ENCODE results near the gene ADRA2C. TPM values are rescaled to one million over a fixed set of nuclear protein-coding genes. Genes with fewer than 3 reads are reported as not detected.

Gene ADRA2C
- total RNA-seq, 1 experiment from 2014 or later = 28.1 TPM

DNA sequence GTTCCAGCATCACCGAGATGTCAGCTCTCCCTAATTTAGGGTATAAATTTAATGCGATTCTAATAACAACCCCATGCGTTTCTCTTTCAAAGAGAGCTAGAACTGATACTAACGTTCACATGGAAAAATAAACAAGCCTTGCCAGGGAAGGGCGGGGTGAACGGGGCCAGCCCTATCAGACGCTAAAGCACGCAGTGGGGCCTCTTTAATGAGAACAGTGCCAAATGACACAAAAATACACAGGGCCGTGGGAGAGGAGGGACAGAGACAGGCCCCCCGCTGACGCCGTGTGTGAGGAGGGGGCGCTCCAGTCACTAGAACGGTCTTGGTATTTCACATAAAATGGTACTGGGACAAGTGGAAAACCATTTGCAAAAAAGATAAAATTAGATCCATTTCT lies 21.3 kb upstream of the ADRA2C start:
- RAD21 ChIA-PET (ENCODE audit: low non-redundant PET in 1 of 2, low total read pairs in 2 of 2, uncharacterized antibody in 2 of 2, unreplicated experiment in 2 of 2) = interaction anchor here in 1 of 2 experiments (1.0 kb wide), 2 partner anchors 21 to 39 kb away, joined by 3 to 6 read pairs; no protein-coding TSS in a partner anchor
- H3K9ac ChIP-seq (ENCODE audit: low read length) = peak overlapping the region; percentile 77
- no peaks in the 10 kb centered on the region for H4K20me1 ChIP-seq (ENCODE audit: insufficient read depth)
- intact Hi-C loops (cut with micrococcal nuclease) = no loop called here
- peaks cover 0 to 9% of the 10 kb centered on the region in 2 experiments; a peak in 1 of 4 replicates for H3K9me3 ChIP-seq (ENCODE audit: control insufficient read depth in 1 of 2, insufficient read depth in 1 of 2, low read depth in 1 of 2, low read length in 2 of 2)
- H2AFZ ChIP-seq (ENCODE audit: low read depth, low read length, poor library complexity, severe bottlenecking) = no peak overlapping the region
- peak overlapping the region; percentile 83; the same call in 1 of the 2 replicates for H3K27ac ChIP-seq (ENCODE audit: low read depth, low read length)
- no peaks in the 10 kb centered on the region for H3K36me3 ChIP-seq (ENCODE audit: control insufficient read depth in 1 of 2, insufficient read depth in 2 of 2, low read length in 2 of 2)
- no peak overlapping the region for H3K4me3 ChIP-seq (replicated peaks in 1 of 2; ENCODE audit: low read depth in 1 of 2, low read length in 2 of 2)
- CTCF ChIA-PET = no interaction called here
- BruUV-seq (replicated peaks) = no TSS peak
- no peak for DNase-seq (ENCODE audit: low read depth, low spot score)
- H3K4me2 ChIP-seq (ENCODE audit: low read length) = peak overlapping the region; percentile 85
- POLR2A ChIA-PET = interaction anchor here (1.1 kb wide), 1 partner anchor 21 kb away, joined by 3 read pairs; no protein-coding TSS in a partner anchor
- no peaks in the 10 kb centered on the region for H3K9me2 ChIP-seq (ENCODE audit: insufficient read depth)
- no peaks in the 10 kb centered on the region for H3K79me2 ChIP-seq (ENCODE audit: insufficient read depth, low read length)
- H3K4me1 ChIP-seq (ENCODE audit: control insufficient read depth in 1 of 2, insufficient read depth in 2 of 2, low read length in 2 of 2) = peaks cover 5 to 23% of the 10 kb centered on the region in 2 experiments; a peak in 3 of 4 replicates
- no peak for ATAC-seq
- H3K27me3 ChIP-seq (ENCODE audit: insufficient read depth, low read length) = no peaks in the 10 kb centered on the region
- TF ChIP-seq TCF7L2 (IDR thresholded peaks at IDR 0.05; ENCODE audit: borderline replicate concordance, extremely low read depth, insufficient read depth, insufficient read length) (no peak), POLR2A (IDR thresholded peaks at IDR 0.05; ENCODE audit: borderline replicate concordance, extremely low read depth, insufficient read depth, insufficient read length) (no peak), CBX3 (IDR thresholded peaks at IDR 0.05; ENCODE audit: low read depth) (no peak)

DNA sequence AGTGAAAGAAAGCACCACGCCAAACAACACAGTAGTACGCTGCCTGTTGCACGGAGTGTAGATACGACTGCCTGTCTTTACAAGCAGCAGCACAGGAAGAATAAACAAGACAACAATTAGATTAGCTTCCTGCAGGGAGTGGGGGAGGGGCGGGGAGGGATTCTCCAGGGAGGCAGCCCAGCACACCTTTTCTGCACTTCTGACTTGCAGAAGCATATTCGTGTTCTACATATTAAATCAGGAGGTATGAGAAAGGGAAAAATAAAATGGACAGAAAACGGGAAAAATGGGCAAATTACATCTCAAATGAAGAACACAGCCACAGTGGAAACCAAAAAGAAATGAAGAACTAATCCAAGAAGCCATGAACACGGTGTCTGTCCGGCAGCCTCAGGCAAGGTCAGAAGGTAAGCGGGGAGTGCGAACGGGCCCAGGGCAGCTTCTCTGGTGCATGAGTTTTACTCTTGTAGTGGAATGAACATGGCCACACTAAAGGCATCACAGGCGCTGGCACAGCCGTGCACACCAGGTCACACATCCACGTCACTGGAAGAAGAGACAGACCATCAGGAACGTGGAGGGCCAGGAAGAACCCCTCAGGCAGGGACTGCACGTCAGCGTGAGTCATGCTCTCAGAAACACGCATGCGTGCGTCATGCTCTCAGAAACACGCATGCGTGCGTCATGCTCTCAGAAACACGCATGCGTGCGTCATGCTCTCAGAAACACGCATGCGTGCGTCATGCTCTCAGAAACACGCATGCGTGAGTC lies 20.1 kb upstream of the ADRA2C start:
- peak; percentile 95 for DNase-seq (ENCODE audit: low read depth, low spot score)
- ChIA-PET POLR2A (interaction anchor here (1.1 kb wide), 1 partner anchor 20 kb away, joined by 3 read pairs; no protein-coding TSS in a partner anchor), RAD21 (ENCODE audit: low non-redundant PET in 1 of 2, low total read pairs in 2 of 2, uncharacterized antibody in 2 of 2, unreplicated experiment in 2 of 2) (interaction anchor here in 1 of 2 experiments (0.7 kb wide), 1 partner anchor 294 kb away, joined by 6 read pairs; no protein-coding TSS in a partner anchor), CTCF (interaction anchor here (1.0 kb wide), 1 partner anchor 134 kb away, joined by 3 read pairs; no protein-coding TSS in a partner anchor)
- peak overlapping the region; percentile 77 for H3K9ac ChIP-seq (ENCODE audit: low read length)
- H4K20me1 ChIP-seq (ENCODE audit: insufficient read depth) = no peaks in the 10 kb centered on the region
- H3K9me3 ChIP-seq (ENCODE audit: control insufficient read depth in 1 of 2, insufficient read depth in 1 of 2, low read depth in 1 of 2, low read length in 2 of 2) = peaks cover 0 to 9% of the 10 kb centered on the region in 2 experiments; a peak in 1 of 4 replicates
- no peaks in the 10 kb centered on the region for H3K9me2 ChIP-seq (ENCODE audit: insufficient read depth)
- peak; percentile 92 for ATAC-seq
- TF ChIP-seq POLR2AphosphoS5 (IDR thresholded peaks at IDR 0.05; ENCODE audit: low read depth, low read length) (peak; percentile 87), YY1 (IDR thresholded peaks at IDR 0.05; ENCODE audit: extremely low read depth, insufficient replicate concordance, low read depth, low read length) (peak; percentile 52), POLR2A (IDR thresholded peaks at IDR 0.05; ENCODE audit: borderline replicate concordance, extremely low read depth, insufficient read depth, insufficient read length) (peak; percentile 78), ZFX (IDR thresholded peaks at IDR 0.05) (no peak)
- no peaks in the 10 kb centered on the region for H3K27me3 ChIP-seq (ENCODE audit: insufficient read depth, low read length)
- H3K4me3 ChIP-seq (replicated peaks in 1 of 2; ENCODE audit: low read depth in 1 of 2, low read length in 2 of 2) = peak overlapping the region; percentile 45 to 60
- peaks cover 5 to 23% of the 10 kb centered on the region in 2 experiments; a peak in 3 of 4 replicates for H3K4me1 ChIP-seq (ENCODE audit: control insufficient read depth in 1 of 2, insufficient read depth in 2 of 2, low read length in 2 of 2)
- intact Hi-C loops (cut with micrococcal nuclease) = no loop called here
- H2AFZ ChIP-seq (ENCODE audit: low read depth, low read length, poor library complexity, severe bottlenecking) = no peak overlapping the region
- peak overlapping the region; percentile 85 for H3K4me2 ChIP-seq (ENCODE audit: low read length)
- TSS peak; percentile 95 for BruUV-seq (replicated peaks)
- H3K27ac ChIP-seq (ENCODE audit: low read depth, low read length) = peak overlapping the region; percentile 83
- H3K79me2 ChIP-seq (ENCODE audit: insufficient read depth, low read length) = no peaks in the 10 kb centered on the region
- H3K36me3 ChIP-seq (ENCODE audit: control insufficient read depth in 1 of 2, insufficient read depth in 2 of 2, low read length in 2 of 2) = no peaks in the 10 kb centered on the region

Measured in HCT116 (cell line).